A549 (cell line): ENCODE data around the gene PCDH15. TPM values are rescaled to one million over a fixed set of nuclear protein-coding genes. Genes with fewer than 3 reads are reported as not detected.

Experiments
- ATAC-seq, 2 experiments: fragments of 200-7000 bp in 1 of 2; fragments of >200 bp in 1 of 2; cut with Nextera tagmentation in 1 of 2; cut with Tn5 transposase in 1 of 2; 3 replicates each; pipeline versions ENCODE4 v1.8.0 to v1.9.1; 2018 to 2020; ENCODE audit warnings: mild to moderate bottlenecking in 1 of 2, moderate library complexity in 1 of 2
- CTCF ChIA-PET: fragments of 300-600 bp; sonication (Branson Sonifier 250); formaldehyde crosslinking; extraction: SDS; loops from one replicate; lab custom pipeline; 2021; ENCODE audit warnings: antibody characterized with exemption, inconsistent platforms; lab: Yijun Ruan, JAX
- POLR2A ChIA-PET: fragments of 350-600 bp; formaldehyde crosslinking; extraction: SDS; loops from one replicate; lab custom pipeline; 2021; ENCODE audit warnings: antibody characterized with exemption, inconsistent platforms; lab: Yijun Ruan, JAX
- DNase-seq, 2 experiments: peaks; one replicate each; pipeline versions ENCODE4 v3.0.0 to v3.0.0-alpha.2; 2011 to 2016; ENCODE audit warnings: low read depth in 1 of 2, low spot score in 1 of 2
- FAIRE-seq: peaks from 2 replicates; lab custom pipeline; 2011; peaks lifted over from hg19 to GRCh38; lab: Jason Lieb, UNC
- H3K27ac ChIP-seq, 2 experiments: fragments of >200 bp; sonication (Bioruptor Twin); formaldehyde crosslinking; 3 replicates each; pipeline ENCODE4 v1.5.1; 2016 to 2017
- H3K4me1 ChIP-seq: fragments of >200 bp; sonication (Bioruptor Twin); formaldehyde crosslinking; 3 replicates; pipeline ENCODE4 v1.6.1; 2016
- H3K4me2 ChIP-seq: fragments of >200 bp; sonication (Bioruptor Twin); formaldehyde crosslinking; 3 replicates; pipeline ENCODE4 v1.6.1; 2016
- H3K4me3 ChIP-seq: fragments of >200 bp; sonication (Bioruptor Twin); formaldehyde crosslinking; 3 replicates; pipeline ENCODE4 v1.5.1; 2016
- H3K9me3 ChIP-seq: fragments of >200 bp; sonication (Bioruptor Twin); formaldehyde crosslinking; 3 replicates; pipeline ENCODE4 v1.6.1; 2016
- EP300 ChIP-seq, 2 experiments: fragments of >200 bp; sonication (Bioruptor Twin); formaldehyde crosslinking; IDR thresholded peaks; 2 replicates in 1 of 2; 3 replicates in 1 of 2; pipeline ENCODE4 v1.6.1; 2016 to 2017
- ESRRA ChIP-seq: fragments of 150-350 bp; IDR thresholded peaks from 2 replicates; pipeline ENCODE4 v1.6.1; 2014; ENCODE audit warnings: mild to moderate bottlenecking, low read length, borderline replicate concordance
- FOSL2 ChIP-seq, 2 experiments: fragments of 450-650 bp in 1 of 2; fragments of >200 bp in 1 of 2; sonication (Bioruptor Twin) in 1 of 2; formaldehyde crosslinking; IDR thresholded peaks; 2 replicates each; pipeline versions ENCODE4 v1.5.0 to v1.6.1; 2016 to 2020; ENCODE audit warnings: mild to moderate bottlenecking in 1 of 2, moderate library complexity in 1 of 2
- HDAC2 ChIP-seq: fragments of 200-600 bp; sonication (generic); IDR thresholded peaks from 2 replicates; pipeline ENCODE4 v1.6.1; 2016
- HOXA7 ChIP-seq: fragments of 250-450 bp; sonication (Bioruptor Pico); IDR thresholded peaks from 2 replicates; pipeline ENCODE4 v1.5.0; 2020; ENCODE audit warnings: mild to moderate bottlenecking, moderate library complexity
- JUN ChIP-seq, 2 experiments: fragments of >200 bp; sonication (Bioruptor Twin); formaldehyde crosslinking; IDR thresholded peaks; 2 replicates in 1 of 2; 3 replicates in 1 of 2; pipeline ENCODE4 v1.6.1; 2016 to 2017
- MAZ ChIP-seq: fragments of 150-350 bp; IDR thresholded peaks from 2 replicates; pipeline ENCODE4 v1.6.1; 2014; ENCODE audit warnings: antibody characterized with exemption, low read depth, low read length, borderline replicate concordance
- MYC ChIP-seq: IDR thresholded peaks from 2 replicates; pipeline ENCODE4 v1.6.1; 2012; ENCODE audit warnings: mild to moderate bottlenecking, inconsistent platforms, low read length, improper control_type of control experiment, borderline replicate concordance
- NFE2L2 ChIP-seq: fragments of 150-350 bp; conservative IDR thresholded peaks from 2 replicates; pipeline ENCODE4 v1.6.1; 2014; ENCODE audit warnings: low read length
- NPAS2 ChIP-seq: fragments of 250-450 bp; sonication (Bioruptor Pico); IDR thresholded peaks from 2 replicates; pipeline ENCODE4 v1.8.0; 2022; ENCODE audit warnings: mild to moderate bottlenecking, moderate library complexity, borderline replicate concordance
- RAD21 ChIP-seq, 2 experiments: fragments of >200 bp in 1 of 2; sonication (Bioruptor Twin) in 1 of 2; formaldehyde crosslinking in 1 of 2; IDR thresholded peaks in 1 of 2; conservative IDR thresholded peaks in 1 of 2; 2 replicates in 1 of 2; 3 replicates in 1 of 2; pipeline ENCODE4 v1.6.1; 2012 to 2018; ENCODE audit warnings: inconsistent platforms in 1 of 2
- RNF2 ChIP-seq: fragments of 200-600 bp; sonication (generic); IDR thresholded peaks from 2 replicates; pipeline ENCODE4 v1.6.1; 2016; ENCODE audit warnings: low read depth, mild to moderate bottlenecking, antibody characterized with exemption, moderate library complexity, borderline replicate concordance
- SMC3 ChIP-seq: fragments of >200 bp; sonication (Bioruptor Twin); formaldehyde crosslinking; IDR thresholded peaks from 3 replicates; pipeline ENCODE4 v1.6.1; 2018; ENCODE audit warnings: inconsistent platforms
- SREBF2 ChIP-seq: fragments of 450-650 bp; IDR thresholded peaks from 2 replicates; pipeline ENCODE4 v1.6.1; 2014; ENCODE audit warnings: mild to moderate bottlenecking, moderate library complexity
- TFCP2L1 ChIP-seq: fragments of 250-450 bp; sonication (Bioruptor Pico); IDR thresholded peaks from 2 replicates; pipeline ENCODE4 v1.5.0; 2021; ENCODE audit warnings: mild to moderate bottlenecking
- TP53 ChIP-seq: fragments of 250-450 bp; sonication (Bioruptor Pico); IDR thresholded peaks from 2 replicates; pipeline ENCODE4 v1.5.0; 2021; ENCODE audit warnings: mild to moderate bottlenecking, moderate library complexity
- ZFP36 ChIP-seq: fragments of 450-650 bp; IDR thresholded peaks from 2 replicates; pipeline ENCODE4 v1.6.1; 2014; ENCODE audit warnings: borderline replicate concordance; ENCODE audit not compliant: partially characterized antibody
- WGBS: methylation state at CpG from one replicate; pipeline ENCODE4 v1.1.6; 2017; ENCODE audit errors: missing lambda C conversion rate; 5-methylcytosine and 5-hydroxymethylcytosine counted together
- polyA plus RNA-seq, 4 experiments: library from polyadenylated mRNA; depleted of rRNA in 3 of 4; stranded (reverse); fragments of >200 nt; fragmentation: RNase III in 1 of 4; extraction: RNeasy Plus Mini Kit Qiagen cat#74134 plus additional on column Dnase treatment in 1 of 4; gene quantifications; 2 replicates in 3 of 4; 3 replicates in 1 of 4; pipeline ENCODE4 v1.2.3, GENCODE V29; 2011 to 2017
- TF ChIP-seq, protein P1 (sequence below): IDR thresholded peaks from 2 replicates; pipeline ENCODE4 v1.6.1; 2012
- TF ChIP-seq, protein P2 (sequence below): fragments of 250-450 bp; sonication (Bioruptor Pico); IDR thresholded peaks from 2 replicates; pipeline ENCODE4 v1.5.0; 2021; ENCODE audit warnings: mild to moderate bottlenecking, moderate library complexity, borderline replicate concordance
- TF ChIP-seq, protein P3 (sequence below): fragments of >200 bp; sonication (Bioruptor Twin); formaldehyde crosslinking; IDR thresholded peaks from 3 replicates; pipeline ENCODE4 v1.6.1; 2016

PCDH15 gene
- polyA plus RNA-seq, 2 of the 4 experiments (the other 2 are of a cell fraction): 0.03 TPM; not detected in 1

DNA sequence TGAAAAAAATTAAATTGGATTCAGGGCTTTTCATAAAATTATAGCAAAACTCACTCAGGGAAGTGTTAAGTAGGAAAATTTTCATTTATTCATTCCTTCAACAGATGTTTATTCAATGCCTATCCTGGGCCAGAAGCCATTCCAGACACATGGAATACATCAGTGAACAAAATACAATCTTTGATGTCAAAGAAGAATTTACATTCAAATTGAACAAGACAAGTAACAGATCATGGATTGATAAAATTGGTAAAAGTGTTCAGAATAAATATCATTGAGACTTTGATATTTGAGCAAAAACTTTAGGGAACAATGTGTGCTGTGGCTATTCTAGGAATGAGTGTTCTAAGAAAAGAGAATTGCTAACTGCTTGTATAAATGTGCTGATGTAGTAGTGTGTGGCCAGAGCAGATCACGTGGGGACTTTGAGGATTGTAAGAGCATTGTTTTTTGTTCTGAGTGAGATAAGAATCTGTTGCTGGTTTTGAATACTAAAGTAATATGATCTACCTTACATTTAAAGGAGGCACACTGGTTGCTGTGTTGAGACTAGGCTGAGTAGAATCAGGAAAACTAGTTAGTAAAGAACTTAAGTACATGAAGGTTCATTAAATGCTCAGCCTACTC is 957.2 kb downstream of the PCDH15 start:
- FAIRE-seq (no peak), ATAC-seq (no peak), DNase-seq (no peak)
- H3K27ac ChIP-seq: no peak overlapping the region
- H3K4me1 ChIP-seq: no peaks in the 10 kb centered on the region
- CTCF ChIA-PET: no interaction called here
- H3K4me3 ChIP-seq: no peak overlapping the region
- no peak for TF ChIP-seq RNF2
- TF ChIP-seq JUN (IDR thresholded peaks at IDR 0.05): no peak
- no peak for TF ChIP-seq MYC
- TF ChIP-seq TP53 (CRISPR knock-in tag): no peak
- TF ChIP-seq RAD21 (conservative IDR thresholded peaks at IDR 0.05 in 1 of 2, IDR thresholded peaks at IDR 0.05 in 1 of 2): no peak
- TF ChIP-seq SMC3: no peak
- TF ChIP-seq, protein P1, sequence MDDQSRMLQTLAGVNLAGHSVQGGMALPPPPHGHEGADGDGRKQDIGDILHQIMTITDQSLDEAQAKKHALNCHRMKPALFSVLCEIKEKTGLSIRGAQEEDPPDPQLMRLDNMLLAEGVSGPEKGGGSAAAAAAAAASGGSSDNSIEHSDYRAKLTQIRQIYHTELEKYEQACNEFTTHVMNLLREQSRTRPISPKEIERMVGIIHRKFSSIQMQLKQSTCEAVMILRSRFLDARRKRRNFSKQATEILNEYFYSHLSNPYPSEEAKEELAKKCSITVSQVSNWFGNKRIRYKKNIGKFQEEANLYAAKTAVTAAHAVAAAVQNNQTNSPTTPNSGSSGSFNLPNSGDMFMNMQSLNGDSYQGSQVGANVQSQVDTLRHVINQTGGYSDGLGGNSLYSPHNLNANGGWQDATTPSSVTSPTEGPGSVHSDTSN: no peak
- TF ChIP-seq, protein P2, sequence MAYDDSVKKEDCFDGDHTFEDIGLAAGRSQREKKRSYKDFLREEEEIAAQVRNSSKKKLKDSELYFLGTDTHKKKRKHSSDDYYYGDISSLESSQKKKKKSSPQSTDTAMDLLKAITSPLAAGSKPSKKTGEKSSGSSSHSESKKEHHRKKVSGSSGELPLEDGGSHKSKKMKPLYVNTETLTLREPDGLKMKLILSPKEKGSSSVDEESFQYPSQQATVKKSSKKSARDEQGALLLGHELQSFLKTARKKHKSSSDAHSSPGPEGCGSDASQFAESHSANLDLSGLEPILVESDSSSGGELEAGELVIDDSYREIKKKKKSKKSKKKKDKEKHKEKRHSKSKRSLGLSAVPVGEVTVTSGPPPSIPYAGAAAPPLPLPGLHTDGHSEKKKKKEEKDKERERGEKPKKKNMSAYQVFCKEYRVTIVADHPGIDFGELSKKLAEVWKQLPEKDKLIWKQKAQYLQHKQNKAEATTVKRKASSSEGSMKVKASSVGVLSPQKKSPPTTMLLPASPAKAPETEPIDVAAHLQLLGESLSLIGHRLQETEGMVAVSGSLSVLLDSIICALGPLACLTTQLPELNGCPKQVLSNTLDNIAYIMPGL (CRISPR knock-in tag): no peak
- TF ChIP-seq MAZ: no peak
- no peak for TF ChIP-seq TFCP2L1 (CRISPR knock-in tag)
- no peak for TF ChIP-seq NPAS2
- no peak for TF ChIP-seq FOSL2 (IDR thresholded peaks at IDR 0.05)
- no peak for TF ChIP-seq FOSL2 (CRISPR knock-in tag; IDR thresholded peaks at IDR 0.05)
- TF ChIP-seq HOXA7 (CRISPR knock-in tag): no peak
- no peak for TF ChIP-seq SREBF2
- 4% methylated on average over 1 of the region's 1 CpG for WGBS
- no peaks in the 10 kb centered on the region for H3K9me3 ChIP-seq
- POLR2A ChIA-PET: no interaction called here
- H3K4me2 ChIP-seq: no peak overlapping the region

GRCh38 chr10:53841483-53842145 is 959.4 kb downstream of the PCDH15 start:
- FAIRE-seq (no peak), ATAC-seq (no peak)
- WGBS: 4% methylated on average over 9 of the region's 9 CpGs

DNA sequence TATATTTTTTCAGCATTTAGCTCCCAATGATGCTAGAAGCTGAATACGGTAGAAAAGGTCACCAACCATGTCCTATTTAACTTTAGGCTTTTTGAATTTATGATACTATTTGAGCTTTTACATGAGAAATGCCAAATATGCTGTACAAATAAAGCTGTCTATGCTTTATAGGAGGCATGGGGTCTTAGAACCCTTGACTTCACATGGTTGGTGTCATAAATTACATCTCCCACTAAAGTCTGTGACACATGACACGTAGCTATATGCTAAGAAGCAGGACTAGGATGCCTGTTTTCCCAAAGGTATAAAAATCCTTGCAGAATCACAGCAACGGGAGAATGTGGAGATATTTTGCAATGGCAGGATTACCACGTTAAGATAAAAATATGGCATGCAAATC is 960.4 kb downstream of the PCDH15 start:
- no peak overlapping the region for H3K4me3 ChIP-seq
- FAIRE-seq (no peak), DNase-seq (no peak), ATAC-seq (no peak)
- no peak for TF ChIP-seq RAD21 (conservative IDR thresholded peaks at IDR 0.05 in 1 of 2, IDR thresholded peaks at IDR 0.05 in 1 of 2)
- TF ChIP-seq EP300 (IDR thresholded peaks at IDR 0.05): no peak
- TF ChIP-seq, protein P3, sequence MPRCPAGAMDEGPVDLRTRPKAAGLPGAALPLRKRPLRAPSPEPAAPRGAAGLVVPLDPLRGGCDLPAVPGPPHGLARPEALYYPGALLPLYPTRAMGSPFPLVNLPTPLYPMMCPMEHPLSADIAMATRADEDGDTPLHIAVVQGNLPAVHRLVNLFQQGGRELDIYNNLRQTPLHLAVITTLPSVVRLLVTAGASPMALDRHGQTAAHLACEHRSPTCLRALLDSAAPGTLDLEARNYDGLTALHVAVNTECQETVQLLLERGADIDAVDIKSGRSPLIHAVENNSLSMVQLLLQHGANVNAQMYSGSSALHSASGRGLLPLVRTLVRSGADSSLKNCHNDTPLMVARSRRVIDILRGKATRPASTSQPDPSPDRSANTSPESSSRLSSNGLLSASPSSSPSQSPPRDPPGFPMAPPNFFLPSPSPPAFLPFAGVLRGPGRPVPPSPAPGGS: no peak
- no peak for TF ChIP-seq NFE2L2
- no peak for TF ChIP-seq HDAC2
- no peak for TF ChIP-seq NPAS2
- TF ChIP-seq, protein P1: no peak
- no peak for TF ChIP-seq ZFP36
- no peak for TF ChIP-seq MAZ
- TF ChIP-seq TP53 (CRISPR knock-in tag): no peak
- no peak for TF ChIP-seq ESRRA
- no peaks in the 10 kb centered on the region for H3K9me3 ChIP-seq
- no peak overlapping the region for H3K27ac ChIP-seq
- POLR2A ChIA-PET: no interaction called here
- H3K4me1 ChIP-seq: no peaks in the 10 kb centered on the region
- CTCF ChIA-PET: interaction anchor here (0.5 to 0.8 kb wide), 3 partner anchors 9 to 1084 kb away, joined by 3 read pairs; no protein-coding TSS in a partner anchor
- WGBS: 0% methylated on average over 4 of the region's 4 CpGs
- no peak overlapping the region for H3K4me2 ChIP-seq

More at GRCh38 chr10:53841483-53842145, 959.4 kb downstream of the PCDH15 start:
- CTCF ChIA-PET: no interaction called here
- TF ChIP-seq ESRRA: no peak
- no peak for TF ChIP-seq NFE2L2
- TF ChIP-seq HOXA7 (CRISPR knock-in tag): no peak
- Histone ChIP-seq H3K4me1 (no peaks in the 10 kb centered on the region), H3K27ac (no peak overlapping the region), H3K4me2 (no peak overlapping the region), H3K9me3 (no peaks in the 10 kb centered on the region), H3K4me3 (no peak overlapping the region)
- POLR2A ChIA-PET: no interaction called here
- DNase-seq: no peak
